GM12878 (cell line): Measurements from ENCODE around the gene COPG2. TPM values are rescaled to one million over a fixed set of nuclear protein-coding genes. Genes with fewer than 3 reads are reported as not detected.
"Not testable (repeated sequence)": the region's sequence is repeated elsewhere in the genome, so short reads cannot be mapped to it uniquely, and the experiment has no call there.

Experiments
- ATAC-seq: fragments of 200-7000 bp; cut with Tn5 transposase; 3 replicates; pipeline ENCODE4 v1.9.1; 2020; ENCODE audit warnings: mild to moderate bottlenecking, moderate library complexity
- BruUV-seq: library from RNA; stranded (reverse); fragments of 400-500 nt; replicated peaks from 2 replicates; lab custom pipeline; 2021; lab: Mats Ljungman, UMichigan
- CTCF ChIA-PET: fragments of 300-600 bp; sonication (Branson Sonifier 250); formaldehyde crosslinking; extraction: SDS; loops from one replicate; lab custom pipeline; 2021; ENCODE audit warnings: inconsistent platforms; lab: Yijun Ruan, JAX
- POLR2A ChIA-PET: fragments of 350-600 bp; formaldehyde crosslinking; extraction: SDS; loops from one replicate; lab custom pipeline; 2021; ENCODE audit warnings: inconsistent platforms; lab: Charles Lee
- RAD21 ChIA-PET: fragments of 300-600 bp; sonication (Branson Sonifier 250); formaldehyde crosslinking; loops from one replicate; lab custom pipeline; 2023; ENCODE audit warnings: antibody characterized with exemption; ENCODE audit not compliant: unreplicated experiment; lab: Charles Lee
- SMC1A ChIA-PET: fragments of 300-600 bp; sonication (Branson Sonifier 250); formaldehyde crosslinking; loops from one replicate; lab custom pipeline; 2023; ENCODE audit not compliant: unreplicated experiment, uncharacterized antibody; lab: Charles Lee
- DNase-seq: peaks from one replicate; pipeline ENCODE4 v3.0.0-alpha.2; 2011; ENCODE audit warnings: low read depth, low spot score
- FAIRE-seq: peaks from 3 replicates; lab custom pipeline; 2011; peaks lifted over from hg19 to GRCh38; lab: Jason Lieb, UNC
- H2AFZ ChIP-seq: 2 replicates; pipeline ENCODE4 v1.6.0; 2011; ENCODE audit warnings: low read depth, low read length, control low read depth; ENCODE audit not compliant: control insufficient read depth
- H3K27ac ChIP-seq: 2 replicates; pipeline ENCODE4 v1.5.1; 2011; ENCODE audit warnings: control low read depth; ENCODE audit not compliant: control insufficient read depth, insufficient read depth
- H3K27me3 ChIP-seq, 2 experiments: replicated peaks in 1 of 2; 2 replicates each; pipeline versions ENCODE4 v1.6.0 to v1.6.1; 2011; ENCODE audit warnings: low read length in 1 of 2; ENCODE audit not compliant: control insufficient read depth in 2 of 2, insufficient read depth in 2 of 2
- H3K36me3 ChIP-seq, 2 experiments: 2 replicates each; pipeline ENCODE4 v1.5.1; 2011; ENCODE audit warnings: low read length in 1 of 2; ENCODE audit not compliant: control insufficient read depth in 2 of 2, insufficient read depth in 2 of 2
- H3K4me1 ChIP-seq: 2 replicates; pipeline ENCODE4 v1.6.1; 2011; ENCODE audit warnings: mild to moderate bottlenecking, low read length, moderate library complexity, mixed read lengths; ENCODE audit not compliant: control insufficient read depth, insufficient read depth
- H3K4me2 ChIP-seq: 2 replicates; pipeline ENCODE4 v1.6.0; 2011; ENCODE audit warnings: control low read depth; ENCODE audit not compliant: control insufficient read depth, insufficient read depth
- H3K4me3 ChIP-seq: fragments of 200-600 bp; sonication (generic); 2 replicates; pipeline ENCODE4 v1.5.1; 2016
- H3K79me2 ChIP-seq: 2 replicates; pipeline ENCODE4 v1.6.0; 2011; ENCODE audit warnings: low read length; ENCODE audit not compliant: control insufficient read depth, insufficient read depth
- H3K9ac ChIP-seq: 2 replicates; pipeline ENCODE4 v1.8.0; 2011; ENCODE audit warnings: low read length, control low read depth, mixed read lengths; ENCODE audit not compliant: control insufficient read depth, insufficient read depth
- H3K9me3 ChIP-seq: replicated peaks from 3 replicates; pipeline ENCODE4 v1.5.1; 2011; ENCODE audit warnings: mild to moderate bottlenecking, low read length; ENCODE audit not compliant: control insufficient read depth, insufficient read depth
- H4K20me1 ChIP-seq: 2 replicates; pipeline ENCODE4 v1.6.0; 2011; ENCODE audit not compliant: control insufficient read depth, insufficient read depth
- BCL11A ChIP-seq: IDR thresholded peaks from 2 replicates; pipeline ENCODE4 v1.6.1; 2011; ENCODE audit warnings: low read depth, low read length
- BHLHE40 ChIP-seq, 2 experiments: fragments of 450-650 bp in 1 of 2; IDR thresholded peaks; 2 replicates each; pipeline ENCODE4 v1.6.1; 2011 to 2017; ENCODE audit warnings: low read depth in 2 of 2, borderline replicate concordance in 1 of 2, improper control_type of control experiment in 1 of 2, low read length in 1 of 2, mild to moderate bottlenecking in 1 of 2
- EZH2 ChIP-seq: IDR thresholded peaks from 2 replicates; pipeline ENCODE4 v1.6.1; 2012; ENCODE audit warnings: low read depth, mild to moderate bottlenecking, control low read depth, inconsistent platforms, low read length, borderline replicate concordance; ENCODE audit not compliant: control insufficient read depth
- IKZF1 ChIP-seq: fragments of 450-650 bp; conservative IDR thresholded peaks from 2 replicates; pipeline ENCODE4 v1.6.1; 2017; ENCODE audit warnings: antibody characterized with exemption, mild to moderate bottlenecking
- IKZF2 ChIP-seq, 2 experiments: fragments of 450-650 bp; IDR thresholded peaks; 2 replicates each; pipeline ENCODE4 v1.6.1; 2017; ENCODE audit warnings: mild to moderate bottlenecking in 2 of 2, moderate library complexity in 2 of 2
- JUNB ChIP-seq: IDR thresholded peaks from 2 replicates; pipeline ENCODE4 v1.6.1; 2016; ENCODE audit warnings: antibody characterized with exemption, mild to moderate bottlenecking
- LARP7 ChIP-seq: fragments of 450-650 bp; IDR thresholded peaks from 2 replicates; pipeline ENCODE4 v1.6.1; 2017; ENCODE audit warnings: mild to moderate bottlenecking
- NRF1 ChIP-seq: conservative IDR thresholded peaks from 2 replicates; pipeline ENCODE4 v1.6.1; 2011; ENCODE audit warnings: mild to moderate bottlenecking, low read depth, low read length, improper control_type of control experiment
- PKNOX1 ChIP-seq: fragments of 450-650 bp; IDR thresholded peaks from 2 replicates; pipeline ENCODE4 v1.6.1; 2016; ENCODE audit warnings: mild to moderate bottlenecking
- RAD51 ChIP-seq: fragments of 450-650 bp; IDR thresholded peaks from 2 replicates; pipeline ENCODE4 v1.6.1; 2016; ENCODE audit warnings: moderate library complexity, mild to moderate bottlenecking, inconsistent platforms
- REST ChIP-seq: IDR thresholded peaks from 2 replicates; pipeline ENCODE4 v1.6.1; 2012; ENCODE audit warnings: mild to moderate bottlenecking, low read depth, low read length
- SREBF1 ChIP-seq: IDR thresholded peaks from 2 replicates; pipeline ENCODE4 v1.6.1; 2012; ENCODE audit warnings: mild to moderate bottlenecking, low read length
- ZNF622 ChIP-seq: fragments of 450-650 bp; IDR thresholded peaks from 2 replicates; pipeline ENCODE4 v1.6.1; 2017; ENCODE audit warnings: mild to moderate bottlenecking, inconsistent platforms
- WGBS: methylation state at CpG from one replicate; pipeline ENCODE4 v1.1.6; 2016; ENCODE audit warnings: low lambda C conversion rate; ENCODE audit not compliant: insufficient replicate concordance, insufficient coverage; ENCODE audit errors: missing lambda C conversion rate; 5-methylcytosine and 5-hydroxymethylcytosine counted together
- in situ Hi-C: fragments of 300-500 bp; cut with MboI; formaldehyde crosslinking; loops from 9 replicates; pipeline ENCODE4 v1.14.3; 2018; ENCODE audit warnings: mixed read lengths
- intact Hi-C: fragments of 100-400 bp; cut with micrococcal nuclease; formaldehyde crosslinking; loops from one replicate; pipeline ENCODE4 v1.14.2; 2022; ENCODE audit not compliant: unreplicated experiment
- polyA plus RNA-seq, 11 experiments: library from polyadenylated mRNA; depleted of rRNA in 4 of 11; unstranded in 6 of 11; stranded (reverse) in 5 of 11; fragments of >200 nt; fragmentation: Nextera tagmentation in 4 of 11; fragmentation: Illumina TruSeq in 1 of 11; extraction: Ambion mirVana in 4 of 11; extraction: Trizol in 1 of 11; gene quantifications; 1 replicate in 1 of 11; 2 replicates in 10 of 11; pipeline versions ENCODE4 v1.2.1 to v1.2.3, GENCODE V29; 2011 to 2016; ENCODE audit warnings: inconsistent platforms in 2 of 11, missing spikeins in 2 of 11, low read depth in 1 of 11
- total RNA-seq, 4 experiments: library from RNA; depleted of rRNA in 3 of 4; stranded (reverse); fragments of >200 nt in 3 of 4; fragmentation: Illumina TruSeq in 1 of 4; extraction: Trizol in 1 of 4; gene quantifications; 2 replicates each; pipeline versions ENCODE4 v1.2.1 to v1.2.3, GENCODE V29; 2013 to 2021

Gene COPG2
- total and polyA plus RNA-seq, 10 of the 15 experiments (the other 5 are each of a cell fraction or from before 2014, with no cell fraction given), result 3.4 to 37.8 (median 16.7) TPM

GRCh38 chr7:130537894-130538293 lies 130.7 kb downstream of the COPG2 start:
- H3K27me3 ChIP-seq, DNase-seq, H3K4me1 ChIP-seq, H3K36me3 ChIP-seq, BruUV-seq, H3K4me3 ChIP-seq, SMC1A ChIA-PET, in situ Hi-C loops, POLR2A ChIA-PET, H3K4me2 ChIP-seq, H3K9ac ChIP-seq, intact Hi-C loops, FAIRE-seq, RAD21 ChIA-PET, H2AFZ ChIP-seq, H4K20me1 ChIP-seq, H3K27ac ChIP-seq, H3K79me2 ChIP-seq, ATAC-seq, H3K9me3 ChIP-seq, CTCF ChIA-PET: not testable (repeated sequence)
- WGBS, result 82% methylated on average over 6 of the region's 6 CpGs

GRCh38 chr7:130529417-130529816 lies 139.1 kb downstream of the COPG2 start:
- H3K36me3 ChIP-seq, result no peaks in the 10 kb centered on the region
- in situ Hi-C loops (no loop called here), intact Hi-C loops (no loop called here)
- H3K27ac ChIP-seq, result no peak overlapping the region
- 89% methylated on average over 2 of the region's 2 CpGs for WGBS
- H3K4me2 ChIP-seq, result no peak overlapping the region
- CTCF ChIA-PET, result no interaction called here
- ATAC-seq, result no peak
- SMC1A ChIA-PET, result interaction anchor here (0.6 kb wide), 1 partner anchor 10 kb away, joined by 3 read pairs; no protein-coding TSS in a partner anchor
- POLR2A ChIA-PET, result no interaction called here
- DNase-seq, result no peak
- no peak for FAIRE-seq
- no peak overlapping the region for H3K9ac ChIP-seq
- RAD21 ChIA-PET, result no interaction called here
- no peak overlapping the region for H2AFZ ChIP-seq
- H3K27me3 ChIP-seq, result no peaks in the 10 kb centered on the region
- no TSS peak for BruUV-seq
- no peaks in the 10 kb centered on the region for H4K20me1 ChIP-seq
- H3K9me3 ChIP-seq, result no peaks in the 10 kb centered on the region
- no peaks in the 10 kb centered on the region for H3K4me1 ChIP-seq
- no peak overlapping the region for H3K4me3 ChIP-seq
- H3K79me2 ChIP-seq, result no peaks in the 10 kb centered on the region
- TF ChIP-seq LARP7 (no peak), BHLHE40 (IDR thresholded peaks at IDR 0.05; ENCODE audit: borderline replicate concordance in 1 of 2, low read depth in 2 of 2, low read length in 1 of 2) (no peak), SREBF1 (no peak), REST (no peak), RAD51 (no peak), BCL11A (no peak), ZNF622 (no peak), NRF1 (no peak), EZH2 (no peak), PKNOX1 (no peak), IKZF2 (IDR thresholded peaks at IDR 0.05) (no peak), JUNB (no peak), IKZF1 (no peak)
